Measurements from ENCODE around the gene C13orf42.

The C13orf42 gene

GRCh38 chr13:51111174-51111573 lies at the start of gene C13orf42:
Gene C13orf42, minus strand, starts transcription at chr13:51111274. Its CDS starts 65 bp downstream, at chr13:51111209.
- no peak within 1 kb of the TSS for H3K4me3 ChIP-seq (ENCODE audit: low read depth, low read length)
- TF ChIP-seq CTCF (IDR thresholded peaks at IDR 0.05; ENCODE audit: low read depth, low read length, missing control alignments): no peak
- no peak for DNase-seq (ENCODE audit: low read depth)
- in situ Hi-C loops (cut with HindIII; ENCODE audit: low sequenced_read_pairs): no loop called here

GRCh38 chr13:51158880-51159518 lies 47.9 kb upstream of the C13orf42 start:
- no peak for DNase-seq (ENCODE audit: low read depth)
- H3K4me3 ChIP-seq (ENCODE audit: low read depth, low read length): no peak overlapping the region
- in situ Hi-C loops (cut with HindIII; ENCODE audit: low sequenced_read_pairs): no loop called here
- no peak for TF ChIP-seq CTCF (IDR thresholded peaks at IDR 0.05; ENCODE audit: low read depth, low read length, missing control alignments)

- no peak overlapping the region for H3K4me3 ChIP-seq (ENCODE audit: low read depth, low read length)
- no peak for TF ChIP-seq CTCF (IDR thresholded peaks at IDR 0.05; ENCODE audit: low read depth, low read length, missing control alignments)
- DNase-seq (ENCODE audit: low read depth): no peak
- in situ Hi-C loops (cut with HindIII; ENCODE audit: low sequenced_read_pairs): no loop called here
Measured at GRCh38 chr13:51158365-51158764, 47.3 kb upstream of the C13orf42 start.

GRCh38 chr13:51156648-51157047 lies 45.6 kb upstream of the C13orf42 start:
- no peak for DNase-seq (ENCODE audit: low read depth)
- no peak overlapping the region for H3K4me3 ChIP-seq (ENCODE audit: low read depth, low read length)
- no peak for TF ChIP-seq CTCF (IDR thresholded peaks at IDR 0.05; ENCODE audit: low read depth, low read length, missing control alignments)
- in situ Hi-C loops (cut with HindIII; ENCODE audit: low sequenced_read_pairs): no loop called here

GRCh38 chr13:51155776-51156515 lies 44.9 kb upstream of the C13orf42 start:
- in situ Hi-C loops (cut with HindIII; ENCODE audit: low sequenced_read_pairs): no loop called here
- DNase-seq (ENCODE audit: low read depth): no peak
- TF ChIP-seq CTCF (IDR thresholded peaks at IDR 0.05; ENCODE audit: low read depth, low read length, missing control alignments): no peak
- H3K4me3 ChIP-seq (ENCODE audit: low read depth, low read length): no peak overlapping the region

GRCh38 chr13:51155161-51155560 lies 44.1 kb upstream of the C13orf42 start:
- no peak for DNase-seq (ENCODE audit: low read depth)
- H3K4me3 ChIP-seq (ENCODE audit: low read depth, low read length): no peak overlapping the region
- no peak for TF ChIP-seq CTCF (IDR thresholded peaks at IDR 0.05; ENCODE audit: low read depth, low read length, missing control alignments)
- in situ Hi-C loops (cut with HindIII; ENCODE audit: low sequenced_read_pairs): no loop called here
